HEK293 (cell line): ENCODE data around the gene FA2H.
A peak's percentile ranks its signal among the peaks of the same experiment; 100 is the strongest.

Experiments used
- ELK4 ChIP-seq: IDR thresholded peaks from 2 replicates; pipeline ENCODE4 v1.6.1; 2011; ENCODE audit warnings: mild to moderate bottlenecking, low read depth, low read length, borderline replicate concordance
- GLI4 ChIP-seq: fragments of 450-650 bp; formaldehyde crosslinking; IDR thresholded peaks from 2 replicates; pipeline ENCODE4 v1.5.1; 2016; ENCODE audit warnings: missing biosample characterization, missing genetic modification characterization
- HOXA7 ChIP-seq: sonication (generic); formaldehyde crosslinking; IDR thresholded peaks from 2 replicates; pipeline ENCODE4 v1.8.1; 2022; ENCODE audit warnings: missing genetic modification reagents, borderline replicate concordance
- KLF9 ChIP-seq: fragments of 450-650 bp; formaldehyde crosslinking; IDR thresholded peaks from 2 replicates; pipeline ENCODE4 v1.5.1; 2016; ENCODE audit warnings: missing biosample characterization, missing genetic modification characterization, low read depth
- PATZ1 ChIP-seq: fragments of 450-650 bp; formaldehyde crosslinking; IDR thresholded peaks from 2 replicates; pipeline ENCODE4 v1.5.1; 2016; ENCODE audit warnings: missing biosample characterization, missing genetic modification characterization
- PRDM1 ChIP-seq: fragments of 450-650 bp; formaldehyde crosslinking; IDR thresholded peaks from 2 replicates; pipeline ENCODE4; 2016; ENCODE audit warnings: missing biosample characterization, missing genetic modification characterization
- PRDM6 ChIP-seq: fragments of 450-650 bp; formaldehyde crosslinking; IDR thresholded peaks from 2 replicates; pipeline ENCODE4 v1.5.1; 2017; ENCODE audit warnings: missing biosample characterization, missing genetic modification characterization
- REPIN1 ChIP-seq: fragments of 450-650 bp; formaldehyde crosslinking; IDR thresholded peaks from 2 replicates; pipeline ENCODE4 v1.5.1; 2017; ENCODE audit warnings: missing biosample characterization, missing genetic modification characterization, low read depth
- SALL2 ChIP-seq: fragments of 450-650 bp; formaldehyde crosslinking; IDR thresholded peaks from 2 replicates; pipeline ENCODE4 v1.5.0; 2017; ENCODE audit warnings: missing biosample characterization, mild to moderate bottlenecking, missing genetic modification characterization, borderline replicate concordance
- SP7 ChIP-seq: fragments of 450-650 bp; formaldehyde crosslinking; IDR thresholded peaks from 2 replicates; pipeline ENCODE4 v1.5.1; 2016; ENCODE audit warnings: missing biosample characterization, missing genetic modification characterization
- TCF7L2 ChIP-seq: IDR thresholded peaks from 2 replicates; pipeline ENCODE4 v1.6.1; 2011; ENCODE audit warnings: low read depth, mild to moderate bottlenecking, inconsistent platforms, low read length, moderate library complexity, borderline replicate concordance
- ZBTB17 ChIP-seq: fragments of 450-650 bp; formaldehyde crosslinking; IDR thresholded peaks from 2 replicates; pipeline ENCODE4 v1.5.1; 2016; ENCODE audit warnings: missing biosample characterization, missing genetic modification characterization
- ZBTB20 ChIP-seq: fragments of 450-650 bp; formaldehyde crosslinking; IDR thresholded peaks from 2 replicates; pipeline ENCODE4 v1.5.1; 2016; ENCODE audit warnings: missing biosample characterization, missing genetic modification characterization
- ZBTB6 ChIP-seq: fragments of 450-650 bp; formaldehyde crosslinking; IDR thresholded peaks from 2 replicates; pipeline ENCODE4 v1.5.1; 2017; ENCODE audit warnings: missing biosample characterization, missing genetic modification characterization
- ZFHX2 ChIP-seq: fragments of 450-650 bp; formaldehyde crosslinking; conservative IDR thresholded peaks from 2 replicates; pipeline ENCODE4 v1.5.1; 2016; ENCODE audit warnings: missing biosample characterization, missing genetic modification characterization
- ZNF10 ChIP-seq: fragments of 450-650 bp; formaldehyde crosslinking; IDR thresholded peaks from 2 replicates; pipeline ENCODE4 v1.5.1; 2017; ENCODE audit warnings: missing biosample characterization, missing genetic modification characterization
- ZNF114 ChIP-seq: fragments of 450-650 bp; formaldehyde crosslinking; IDR thresholded peaks from 2 replicates; pipeline ENCODE4 v1.5.0; 2017; ENCODE audit warnings: missing biosample characterization, missing genetic modification characterization
- ZNF23 ChIP-seq: fragments of 450-650 bp; formaldehyde crosslinking; IDR thresholded peaks from 2 replicates; pipeline ENCODE4 v1.5.1; 2016; ENCODE audit warnings: missing biosample characterization, missing genetic modification characterization, borderline replicate concordance
- ZNF324 ChIP-seq: fragments of 450-650 bp; formaldehyde crosslinking; IDR thresholded peaks from 2 replicates; pipeline ENCODE4 v1.5.1; 2016; ENCODE audit warnings: missing biosample characterization, missing genetic modification characterization
- ZNF362 ChIP-seq: fragments of 450-650 bp; formaldehyde crosslinking; IDR thresholded peaks from 2 replicates; pipeline ENCODE4 v1.5.1; 2016; ENCODE audit warnings: missing biosample characterization, missing genetic modification characterization
- ZNF394 ChIP-seq: fragments of 450-650 bp; formaldehyde crosslinking; IDR thresholded peaks from 2 replicates; pipeline ENCODE4 v1.5.1; 2016; ENCODE audit warnings: missing biosample characterization, missing genetic modification characterization, mild to moderate bottlenecking, moderate library complexity, borderline replicate concordance
- ZNF423 ChIP-seq: fragments of 450-650 bp; formaldehyde crosslinking; IDR thresholded peaks from 2 replicates; pipeline ENCODE4 v1.5.1; 2016; ENCODE audit warnings: missing biosample characterization, missing genetic modification characterization
- ZNF488 ChIP-seq: fragments of 450-650 bp; formaldehyde crosslinking; IDR thresholded peaks from 2 replicates; pipeline ENCODE4 v1.5.1; 2016; ENCODE audit warnings: missing biosample characterization, missing genetic modification characterization
- ZNF501 ChIP-seq: fragments of 450-650 bp; formaldehyde crosslinking; IDR thresholded peaks from 2 replicates; pipeline ENCODE4 v1.5.1; 2016; ENCODE audit warnings: missing biosample characterization, missing genetic modification characterization
- ZNF521 ChIP-seq: fragments of 450-650 bp; formaldehyde crosslinking; IDR thresholded peaks from 2 replicates; pipeline ENCODE4 v1.5.1; 2017; ENCODE audit warnings: missing biosample characterization, mild to moderate bottlenecking, missing genetic modification characterization
- ZNF555 ChIP-seq: fragments of 450-650 bp; formaldehyde crosslinking; conservative IDR thresholded peaks from 2 replicates; pipeline ENCODE4 v1.5.1; 2017; ENCODE audit warnings: missing biosample characterization, mild to moderate bottlenecking, missing genetic modification characterization, inconsistent platforms
- ZNF561 ChIP-seq: fragments of 450-650 bp; IDR thresholded peaks from 2 replicates; pipeline ENCODE4 v1.5.1; 2018; ENCODE audit warnings: missing biosample characterization, missing genetic modification characterization, borderline replicate concordance
- ZNF621 ChIP-seq: fragments of 450-650 bp; formaldehyde crosslinking; IDR thresholded peaks from 2 replicates; pipeline ENCODE4 v1.5.1; 2017; ENCODE audit warnings: missing biosample characterization, missing genetic modification characterization
- ZNF629 ChIP-seq: fragments of 450-650 bp; formaldehyde crosslinking; IDR thresholded peaks from 2 replicates; pipeline ENCODE4 v1.5.1; 2017; ENCODE audit warnings: missing biosample characterization, missing genetic modification characterization
- ZNF660 ChIP-seq: fragments of 450-650 bp; IDR thresholded peaks from 2 replicates; pipeline ENCODE4 v1.5.1; 2018; ENCODE audit warnings: missing biosample characterization, mild to moderate bottlenecking, missing genetic modification characterization
- ZNF76 ChIP-seq: fragments of 450-650 bp; formaldehyde crosslinking; IDR thresholded peaks from 2 replicates; pipeline ENCODE4; 2016; ENCODE audit warnings: low read depth, missing biosample characterization, missing genetic modification characterization, borderline replicate concordance
- ZSCAN16 ChIP-seq: fragments of 450-650 bp; formaldehyde crosslinking; IDR thresholded peaks from 2 replicates; pipeline ENCODE4 v1.5.1; 2016; ENCODE audit warnings: missing biosample characterization, missing genetic modification characterization

Gene FA2H

GRCh38 chr16:74666425-74667254 is 108.0 kb downstream of the FA2H start, which contains the start of gene RFWD3 (continued):
- no peak for TF ChIP-seq SALL2 (tag by site-specific recombination)
- TF ChIP-seq KLF9 (tag by site-specific recombination): peak; percentile 32; the same call in 1 of the 2 replicates
- no peak for TF ChIP-seq ZNF114 (tag by site-specific recombination)
- TF ChIP-seq ZNF561 (tag by site-specific recombination): 0 out of 2 replicates have a peak, but pooled peaks have one; percentile 51
- TF ChIP-seq ZNF555 (tag by site-specific recombination): no peak
- peak; percentile 90 for TF ChIP-seq ELK4
- no peak for TF ChIP-seq ZNF23
- TF ChIP-seq TCF7L2: no peak; the same call in 1 of the 2 replicates
- no peak; the same call in 1 of the 2 replicates for TF ChIP-seq ZNF324 (tag by site-specific recombination)
- peak; percentile 60 for TF ChIP-seq PRDM6 (tag by site-specific recombination)
- TF ChIP-seq ZNF501 (tag by site-specific recombination): 0 out of 2 replicates have a peak, but pooled peaks have one; percentile 68
- no peak for TF ChIP-seq HOXA7 (CRISPR knock-in tag)
- TF ChIP-seq ZNF362 (tag by site-specific recombination): peak; percentile 99
- TF ChIP-seq ZNF423 (tag by site-specific recombination): no peak
- no peak for TF ChIP-seq REPIN1 (tag by site-specific recombination)
- TF ChIP-seq ZNF488 (tag by site-specific recombination): no peak
- TF ChIP-seq ZSCAN16 (tag by site-specific recombination): no peak
- peak; percentile 31; the same call in 1 of the 2 replicates for TF ChIP-seq ZNF394 (tag by site-specific recombination)
- peak; percentile 45; the same call in 1 of the 2 replicates for TF ChIP-seq SP7 (tag by site-specific recombination)
- peak; percentile 45; the same call in 1 of the 2 replicates for TF ChIP-seq ZNF629 (tag by site-specific recombination)
- TF ChIP-seq ZBTB17 (tag by site-specific recombination): peak; percentile 74
- TF ChIP-seq ZBTB6 (tag by site-specific recombination): peak; percentile 95
- TF ChIP-seq PRDM1: peak; percentile 87
- TF ChIP-seq GLI4 (tag by site-specific recombination): no peak
- TF ChIP-seq PATZ1 (tag by site-specific recombination): 0 out of 2 replicates have a peak, but pooled peaks have one; percentile 21
- no peak for TF ChIP-seq ZNF521 (tag by site-specific recombination)
- no peak for TF ChIP-seq ZNF621
- peak; percentile 44; the same call in 1 of the 2 replicates for TF ChIP-seq ZFHX2 (tag by site-specific recombination)
- TF ChIP-seq ZBTB20: peak; percentile 23; the same call in 1 of the 2 replicates
- no peak for TF ChIP-seq ZNF10 (tag by site-specific recombination)
- peak; percentile 34; the same call in 1 of the 2 replicates for TF ChIP-seq ZNF76 (tag by site-specific recombination)
- peak; percentile 35; the same call in 1 of the 2 replicates for TF ChIP-seq ZNF660 (tag by site-specific recombination)
